IMR-90 (cell line): ENCODE measurements around the gene ONECUT2. TPM values are rescaled to one million over a fixed set of nuclear protein-coding genes. Genes with fewer than 3 reads are reported as not detected.

Source experiments
- ATAC-seq: fragments of 200-7000 bp; cut with Tn5 transposase; 2 replicates; pipeline ENCODE4 v1.9.1; 2020; ENCODE audit warnings: low read depth, mild to moderate bottlenecking, moderate library complexity
- BruUV-seq: library from RNA; stranded (reverse); fragments of 400-500 nt; replicated peaks from 2 replicates; lab custom pipeline; 2021; lab: Mats Ljungman, UMichigan
- CTCF ChIA-PET: fragments of 300-600 bp; formaldehyde crosslinking; extraction: SDS; loops from one replicate; lab custom pipeline; 2021; ENCODE audit warnings: antibody characterized with exemption; lab: Yijun Ruan, JAX
- POLR2A ChIA-PET: fragments of 300-600 bp; sonication (Branson Sonifier 250); formaldehyde crosslinking; loops from one replicate; lab custom pipeline; 2022; ENCODE audit warnings: antibody characterized with exemption; ENCODE audit not compliant: unreplicated experiment; lab: Charles Lee
- DNase-seq: peaks from one replicate; pipeline ENCODE4 v3.0.0; 2013
- H2AFZ ChIP-seq: replicated peaks from 2 replicates; pipeline ENCODE3; 2013; ENCODE audit warnings: low read length, mild to moderate bottlenecking; ENCODE audit not compliant: poor library complexity
- H2AK5ac ChIP-seq: 2 replicates; pipeline ENCODE4 v1.6.1; 2013; ENCODE audit warnings: low read depth, low read length, inconsistent platforms
- H2AK9ac ChIP-seq: replicated peaks from 2 replicates; pipeline ENCODE3; 2013; ENCODE audit warnings: mild to moderate bottlenecking, low read depth, low read length, moderate library complexity; ENCODE audit not compliant: poor library complexity
- H2BK120ac ChIP-seq: 2 replicates; pipeline ENCODE4 v1.6.1; 2013; ENCODE audit warnings: low read depth, low read length, inconsistent platforms
- H2BK15ac ChIP-seq: 3 replicates; pipeline ENCODE4 v1.6.1; 2013; ENCODE audit warnings: low read depth, low read length, inconsistent platforms
- H2BK20ac ChIP-seq: 2 replicates; pipeline ENCODE4 v1.6.1; 2013; ENCODE audit warnings: low read depth, mild to moderate bottlenecking, inconsistent platforms, low read length, moderate library complexity
- H2BK5ac ChIP-seq: 2 replicates; pipeline ENCODE4 v1.6.1; 2013; ENCODE audit warnings: mild to moderate bottlenecking, low read depth, low read length, inconsistent platforms; ENCODE audit not compliant: poor library complexity, severe bottlenecking
- H3K14ac ChIP-seq: replicated peaks from 2 replicates; pipeline ENCODE4 v1.6.1; 2013; ENCODE audit warnings: low read depth, low read length, inconsistent platforms
- H3K18ac ChIP-seq: 2 replicates; pipeline ENCODE4 v1.6.1; 2013; ENCODE audit warnings: low read depth, low read length, control low read depth
- H3K23ac ChIP-seq: 2 replicates; pipeline ENCODE4 v1.6.1; 2013; ENCODE audit warnings: low read depth, low read length, inconsistent platforms
- H3K27ac ChIP-seq: 2 replicates; pipeline ENCODE4 v1.5.1; 2013; ENCODE audit warnings: mild to moderate bottlenecking, control low read depth, low read length; ENCODE audit not compliant: insufficient read depth
- H3K27me3 ChIP-seq: 2 replicates; pipeline ENCODE4 v1.6.1; 2013; ENCODE audit warnings: low read length; ENCODE audit not compliant: control insufficient read depth, insufficient read depth
- H3K36me3 ChIP-seq: 2 replicates; pipeline ENCODE4 v1.6.1; 2013; ENCODE audit warnings: low read length, mixed read lengths; ENCODE audit not compliant: control insufficient read depth, insufficient read depth
- H3K4ac ChIP-seq: 2 replicates; pipeline ENCODE4 v1.6.1; 2013; ENCODE audit warnings: low read depth, low read length, inconsistent platforms
- H3K4me1 ChIP-seq: 2 replicates; pipeline ENCODE4 v1.6.1; 2013; ENCODE audit warnings: low read length, mixed read lengths; ENCODE audit not compliant: control insufficient read depth, insufficient read depth
- H3K4me2 ChIP-seq: 2 replicates; pipeline ENCODE4 v1.6.1; 2013; ENCODE audit warnings: low read depth, mild to moderate bottlenecking, control low read depth, low read length, moderate library complexity
- H3K4me3 ChIP-seq: 2 replicates; pipeline ENCODE4 v1.5.1; 2013; ENCODE audit warnings: low read depth, mild to moderate bottlenecking, control low read depth, low read length, moderate library complexity; ENCODE audit not compliant: insufficient read depth
- H3K56ac ChIP-seq: 2 replicates; pipeline ENCODE4 v1.6.1; 2013; ENCODE audit warnings: low read length, inconsistent platforms; ENCODE audit not compliant: insufficient read depth; ENCODE audit errors: extremely low read depth
- H3K79me1 ChIP-seq, 2 experiments: 2 replicates each; pipeline ENCODE4 v1.6.1; 2013; ENCODE audit warnings: low read length in 2 of 2, inconsistent platforms in 1 of 2, low read depth in 1 of 2
- H3K9ac ChIP-seq: 2 replicates; pipeline ENCODE4 v1.6.1; 2013; ENCODE audit warnings: low read depth, low read length, control low read depth
- H3K9me1 ChIP-seq: 2 replicates; pipeline ENCODE4 v1.6.1; 2013; ENCODE audit warnings: low read length, inconsistent platforms; ENCODE audit not compliant: insufficient read depth
- H3K9me3 ChIP-seq: 2 replicates; pipeline ENCODE4 v1.6.1; 2013; ENCODE audit warnings: low read length; ENCODE audit not compliant: control insufficient read depth, insufficient read depth
- H4K20me1 ChIP-seq: 2 replicates; pipeline ENCODE4 v1.6.1; 2013; ENCODE audit warnings: low read length, inconsistent platforms; ENCODE audit not compliant: insufficient read depth
- H4K5ac ChIP-seq: 2 replicates; pipeline ENCODE4 v1.6.1; 2013; ENCODE audit warnings: mild to moderate bottlenecking, low read depth, low read length, control low read depth
- H4K8ac ChIP-seq, 2 experiments: 2 replicates each; pipeline ENCODE4 v1.6.1; 2013; ENCODE audit warnings: low read depth in 2 of 2, low read length in 2 of 2, control low read depth in 1 of 2, inconsistent platforms in 1 of 2
- H4K91ac ChIP-seq: 2 replicates; pipeline ENCODE4 v1.6.1; 2013; ENCODE audit warnings: low read depth, low read length, inconsistent platforms; ENCODE audit not compliant: insufficient read depth
- BHLHE40 ChIP-seq: fragments of 150-350 bp; IDR thresholded peaks from 2 replicates; pipeline ENCODE4 v1.6.1; 2016; ENCODE audit warnings: mild to moderate bottlenecking, low read depth, low read length
- CHD1 ChIP-seq: IDR thresholded peaks from 2 replicates; pipeline ENCODE4 v1.6.1; 2012; ENCODE audit warnings: low read depth, low read length, improper control_type of control experiment
- MAZ ChIP-seq: IDR thresholded peaks from 2 replicates; pipeline ENCODE4 v1.6.1; 2012; ENCODE audit warnings: low read depth, mild to moderate bottlenecking, low read length, improper control_type of control experiment, moderate library complexity, borderline replicate concordance
- MXI1 ChIP-seq: IDR thresholded peaks from 2 replicates; pipeline ENCODE4 v1.6.1; 2012; ENCODE audit warnings: low read depth, mild to moderate bottlenecking, low read length, moderate library complexity, borderline replicate concordance
- WGBS, 2 experiments: methylation state at CpG; one replicate each; pipeline versions ENCODE4 v1.1.5 to v1.1.7; 2013; ENCODE audit warnings: missing lambda C conversion rate in 2 of 2; ENCODE audit not compliant: insufficient read length in 1 of 2; ENCODE audit errors: extremely low coverage in 2 of 2; 5-methylcytosine and 5-hydroxymethylcytosine counted together
- dilution Hi-C: fragments of 300-500 bp; cut with HindIII; formaldehyde crosslinking; loops from one replicate; pipeline ENCODE4 v1.14.3; 2018; ENCODE audit warnings: low sequenced_read_pairs; ENCODE audit not compliant: unreplicated experiment
- in situ Hi-C: fragments of 300-500 bp; cut with MboI; formaldehyde crosslinking; loops from 3 replicates; pipeline ENCODE4 v1.14.3; 2019; ENCODE audit warnings: low sequenced_read_pairs, inconsistent platforms, mixed read lengths
- intact Hi-C: fragments of 100-400 bp; cut with micrococcal nuclease; formaldehyde crosslinking; loops from 2 replicates; pipeline ENCODE4 v1.10.0; 2022
- polyA plus RNA-seq, 3 experiments: library from polyadenylated mRNA; depleted of rRNA; stranded (reverse); fragments of >200 nt; gene quantifications; 2 replicates each; pipeline ENCODE4 v1.2.3, GENCODE V29; 2012; ENCODE audit warnings: low replicate concordance in 1 of 3
- total RNA-seq: library from RNA; depleted of rRNA; stranded (reverse); fragments of >200 nt; gene quantifications from 2 replicates; pipeline ENCODE4 v1.2.3, GENCODE V29; 2012

The ONECUT2 gene
- total and polyA plus RNA-seq, 2 of the 4 experiments (the other 2 are of a cell fraction) = under 0.01 to 0.02 TPM

DNA sequence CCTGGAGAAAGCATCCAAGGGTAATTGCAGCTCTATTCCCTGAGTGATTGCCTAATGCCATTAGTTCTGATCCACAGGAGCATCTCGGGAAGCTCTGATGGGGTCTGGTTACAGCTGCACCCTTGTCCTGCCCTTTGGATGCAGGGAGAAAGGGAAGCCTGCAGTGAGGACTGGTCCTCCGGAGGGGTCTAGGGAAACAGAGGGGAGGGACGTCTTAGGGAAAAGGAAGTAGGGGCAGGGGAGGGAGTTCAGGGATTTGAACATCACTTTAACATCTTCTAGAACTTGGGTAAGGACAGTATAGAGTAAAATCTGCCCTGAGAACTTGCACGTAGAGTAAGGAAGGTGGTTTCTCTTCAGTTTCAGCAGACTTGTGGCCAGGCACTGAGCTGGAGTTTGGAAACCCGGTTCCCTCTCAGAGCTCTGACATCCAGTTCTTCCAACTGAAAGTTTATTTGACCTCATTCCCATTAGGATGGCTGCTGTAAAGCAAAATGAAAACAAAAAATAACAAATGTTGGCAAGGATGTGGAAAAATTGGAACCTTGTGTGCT is 20.5 kb downstream of the ONECUT2 start:
- no peak overlapping the region for H2AFZ ChIP-seq
- no peaks in the 10 kb centered on the region for H3K9me3 ChIP-seq
- no peak overlapping the region for H4K8ac ChIP-seq
- H3K79me1 ChIP-seq = no peaks in the 10 kb centered on the region
- H2BK120ac ChIP-seq = no peak overlapping the region
- H3K23ac ChIP-seq = no peak overlapping the region
- no peak for DNase-seq
- no peak overlapping the region for H3K56ac ChIP-seq
- H4K5ac ChIP-seq = no peak overlapping the region
- H4K91ac ChIP-seq = no peak overlapping the region
- H3K4me3 ChIP-seq = no peak overlapping the region
- BruUV-seq = no TSS peak
- no peaks in the 10 kb centered on the region; the same call in 1 of the 2 replicates for H3K27me3 ChIP-seq
- TF ChIP-seq MAZ (no peak), CHD1 (no peak), BHLHE40 (no peak), MXI1 (no peak)
- intact Hi-C loops = no loop called here
- H2BK15ac ChIP-seq = no peak overlapping the region
- in situ Hi-C loops = no loop called here
- H3K18ac ChIP-seq = no peak overlapping the region
- dilution Hi-C loops = no loop called here
- H2AK5ac ChIP-seq = no peak overlapping the region
- no peak overlapping the region for H3K14ac ChIP-seq
- no CpG with 5 or more reads among the region's 5 CpGs for WGBS, 2 experiments
- no peak overlapping the region for H2BK5ac ChIP-seq
- no peak overlapping the region for H3K4me2 ChIP-seq
- no peak overlapping the region for H3K27ac ChIP-seq
- H3K4ac ChIP-seq = no peak overlapping the region
- H2AK9ac ChIP-seq = no peak overlapping the region
- no peak overlapping the region for H3K9ac ChIP-seq
- POLR2A ChIA-PET = no interaction called here
- no peaks in the 10 kb centered on the region for H4K20me1 ChIP-seq
- no peaks in the 10 kb centered on the region for H3K4me1 ChIP-seq
- no peaks in the 10 kb centered on the region for H3K36me3 ChIP-seq
- no peaks in the 10 kb centered on the region for H3K9me1 ChIP-seq
- CTCF ChIA-PET = no interaction called here
- no peak overlapping the region for H2BK20ac ChIP-seq
- ATAC-seq = no peak
